ENCODE measurements around the gene LARGE2.

- TF ChIP-seq ZNF121 (tag by site-specific recombination; IDR thresholded peaks at IDR 0.05) (no peak), ZNF701 (tag by site-specific recombination; IDR thresholded peaks at IDR 0.05) (no peak), CTCF (tag by site-specific recombination; IDR thresholded peaks at IDR 0.05) (no peak), ZXDB (tag by site-specific recombination; IDR thresholded peaks at IDR 0.05) (no peak), ZBTB26 (tag by site-specific recombination; optimal IDR thresholded peaks at IDR 0.05) (no peak), ZNF18 (tag by site-specific recombination; IDR thresholded peaks at IDR 0.05) (no peak), REST (tag by site-specific recombination; IDR thresholded peaks at IDR 0.05) (no peak), ZNF146 (tag by site-specific recombination; IDR thresholded peaks at IDR 0.05) (no peak)
Measured at GRCh38 chr11:45899086-45899447, 23.4 kb upstream of the LARGE2 start.
